GM18505 (cell line): ENCODE data around the gene RMND5A.

Experiments
- ATAC-seq: cut with Tn5 transposase; IDR thresholded peaks from one replicate; pipeline ENCODE4 v1.9.1; 2021; ENCODE audit not compliant: unreplicated experiment
- POLR2A ChIP-seq: IDR thresholded peaks from 4 replicates; pipeline ENCODE4 v1.6.1; 2011; ENCODE audit warnings: borderline replicate concordance; ENCODE audit not compliant: insufficient read depth, insufficient read length; ENCODE audit errors: extremely low read depth

The RMND5A gene, protein sequence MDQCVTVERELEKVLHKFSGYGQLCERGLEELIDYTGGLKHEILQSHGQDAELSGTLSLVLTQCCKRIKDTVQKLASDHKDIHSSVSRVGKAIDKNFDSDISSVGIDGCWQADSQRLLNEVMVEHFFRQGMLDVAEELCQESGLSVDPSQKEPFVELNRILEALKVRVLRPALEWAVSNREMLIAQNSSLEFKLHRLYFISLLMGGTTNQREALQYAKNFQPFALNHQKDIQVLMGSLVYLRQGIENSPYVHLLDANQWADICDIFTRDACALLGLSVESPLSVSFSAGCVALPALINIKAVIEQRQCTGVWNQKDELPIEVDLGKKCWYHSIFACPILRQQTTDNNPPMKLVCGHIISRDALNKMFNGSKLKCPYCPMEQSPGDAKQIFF

DNA sequence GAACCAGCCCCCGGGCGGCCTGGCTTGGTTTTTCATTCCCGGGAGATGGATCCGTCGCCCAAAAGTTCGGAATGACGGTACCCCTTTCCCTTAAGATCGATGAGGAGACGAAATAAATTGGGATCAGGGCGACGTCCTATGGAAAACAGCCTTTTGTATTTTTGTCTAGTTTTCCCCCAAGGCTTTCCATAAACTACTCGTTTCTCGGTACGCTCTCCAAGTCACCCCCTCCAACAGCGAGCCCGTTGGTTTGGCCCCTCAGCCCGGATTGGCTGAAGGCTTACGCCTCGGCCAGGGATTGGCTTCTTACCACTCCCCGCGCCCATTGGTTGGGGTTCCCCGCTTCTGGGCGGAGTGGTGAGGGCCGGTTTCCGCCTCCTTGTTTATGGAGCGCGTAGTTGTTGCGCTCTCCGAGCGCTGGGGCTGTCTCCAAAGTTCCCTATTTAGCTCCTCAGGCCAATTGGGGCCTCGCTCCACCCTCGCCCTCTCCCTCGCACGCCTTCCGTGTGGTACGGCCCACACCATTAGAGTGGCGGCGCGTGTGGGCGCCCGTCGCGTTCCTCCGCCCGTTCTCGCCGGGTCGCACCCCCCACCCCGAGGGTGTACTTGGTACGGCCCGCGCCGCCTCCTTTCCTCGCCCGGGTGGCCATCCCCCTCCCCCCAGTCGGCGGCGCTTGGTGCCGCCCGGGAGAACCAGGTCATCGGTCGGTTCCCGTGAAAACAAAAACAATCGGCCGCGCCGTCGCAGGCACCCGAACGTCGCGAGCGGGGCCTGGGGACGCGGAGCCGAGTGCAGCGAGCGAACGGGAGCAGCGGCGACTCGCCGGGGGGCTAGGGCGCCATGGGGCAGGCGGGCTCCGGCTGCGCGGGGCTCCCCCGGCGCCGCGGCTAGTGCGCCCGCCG lies at the start of gene RMND5A:
TSS of gene RMND5A (plus strand) at position 655 of the 903 bp plus-strand sequence. CDS start 377 bp downstream, outside the sequence.
- peak; percentile 55 for TF ChIP-seq POLR2A
- ATAC-seq = peak; percentile 85

DNA sequence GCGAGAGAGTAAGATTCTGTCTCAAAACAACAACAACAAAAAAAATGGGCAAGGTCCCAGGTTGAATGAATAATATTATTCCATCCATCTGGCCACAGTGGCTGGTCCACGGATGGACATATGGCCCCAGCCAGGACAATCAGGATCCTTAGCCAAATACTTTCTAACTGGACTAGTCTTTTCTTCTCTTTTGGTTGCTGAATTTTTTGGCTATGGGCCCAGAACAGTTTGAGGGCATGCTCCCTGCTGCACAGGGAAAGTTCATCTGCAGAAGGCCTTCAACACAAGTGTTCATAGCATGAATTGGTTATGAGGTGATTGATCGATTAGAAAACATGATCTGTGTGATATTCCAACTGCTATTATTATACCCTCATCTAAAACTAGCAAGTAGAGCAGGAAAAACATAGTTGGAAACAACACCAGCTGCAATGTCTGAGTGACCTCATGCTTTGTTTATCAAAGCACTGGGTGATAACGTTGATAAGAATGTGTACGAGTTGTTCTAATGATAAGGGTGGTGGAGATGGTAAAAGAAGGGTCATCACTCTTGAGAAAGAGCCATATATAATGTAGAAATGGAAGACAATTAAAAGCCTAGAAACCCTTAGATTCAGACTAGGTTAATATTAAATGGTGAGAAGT lies 48.6 kb upstream of the RMND5A start:
- no peak for ATAC-seq
- no peak for TF ChIP-seq POLR2A

DNA sequence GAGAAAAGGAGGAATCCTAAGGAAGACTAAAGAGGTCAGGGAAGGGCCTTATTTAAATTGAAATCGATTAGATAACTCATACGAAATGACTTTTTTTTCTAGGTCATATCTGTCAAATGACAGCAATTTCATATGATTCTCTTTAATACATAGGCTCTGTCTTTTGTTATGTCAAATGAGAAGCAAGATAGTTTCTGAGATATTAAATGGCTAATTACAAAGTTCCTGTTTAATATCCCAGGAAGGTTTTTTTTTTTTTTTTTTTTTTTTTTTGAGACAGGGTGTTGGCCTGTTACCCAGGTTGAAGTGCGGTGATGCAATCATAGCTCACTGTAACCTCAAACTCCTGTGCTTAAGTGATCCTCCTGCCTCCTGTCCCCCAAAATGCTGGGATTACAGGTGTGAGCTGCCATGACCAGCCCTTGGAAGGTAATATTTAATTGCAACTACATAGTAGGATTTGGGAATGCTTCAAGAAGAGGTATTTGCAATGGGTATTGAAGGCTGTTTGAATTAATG lies 48.0 kb upstream of the RMND5A start:
- ATAC-seq = no peak
- no peak for TF ChIP-seq POLR2A

DNA sequence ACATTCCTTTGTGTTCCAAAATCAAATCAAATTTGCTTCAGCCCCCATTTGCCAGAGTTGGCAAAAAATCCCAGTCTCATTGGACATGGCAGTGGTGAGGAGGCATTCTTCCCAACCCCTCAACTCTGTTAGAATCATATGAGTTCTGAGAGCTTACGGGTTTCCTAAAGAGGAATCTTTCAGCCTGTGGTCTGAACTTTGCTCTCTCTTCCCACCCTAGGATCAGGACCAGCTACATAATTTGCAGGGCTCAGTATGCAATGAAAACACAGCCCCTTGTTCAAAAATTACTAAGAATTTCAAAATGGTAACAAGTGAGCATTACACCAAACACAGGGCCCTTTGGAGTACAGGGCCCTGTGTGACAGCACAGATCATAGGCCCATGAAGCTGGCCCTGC lies 47.1 kb upstream of the RMND5A start:
- no peak for ATAC-seq
- no peak for TF ChIP-seq POLR2A

DNA sequence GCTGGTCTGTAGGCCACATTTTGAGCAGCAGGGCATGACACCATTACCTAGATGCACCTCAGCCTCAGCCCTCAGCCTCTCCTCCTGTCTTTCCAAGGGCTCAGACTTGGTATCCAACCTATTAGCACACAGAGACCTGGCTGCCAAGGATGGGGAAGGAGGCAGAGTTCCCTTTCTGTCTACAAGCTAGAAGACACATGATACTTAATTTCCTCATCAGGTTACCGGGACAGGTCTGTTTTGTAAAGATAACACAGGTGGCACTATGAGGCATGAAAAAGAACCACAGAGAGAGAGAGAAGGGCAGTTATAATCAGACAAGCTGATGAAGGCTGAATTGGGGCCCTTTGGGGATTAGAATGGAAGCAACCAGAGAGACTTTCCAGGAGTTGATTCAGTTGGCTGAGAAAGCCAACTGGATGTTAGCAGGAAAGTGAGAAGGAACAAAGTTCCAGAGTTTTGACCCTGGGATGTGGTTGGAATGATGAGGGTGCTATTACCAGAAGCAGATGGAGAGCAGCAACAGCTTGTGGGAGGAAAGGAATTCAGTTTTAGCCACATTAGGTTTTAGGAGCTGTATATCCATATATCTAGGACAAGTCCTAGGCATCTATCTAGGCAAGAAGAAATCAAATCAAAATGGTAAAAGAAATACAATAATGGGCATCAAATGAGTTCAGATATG lies 46.0 kb upstream of the RMND5A start:
- TF ChIP-seq POLR2A = no peak
- ATAC-seq = no peak

DNA sequence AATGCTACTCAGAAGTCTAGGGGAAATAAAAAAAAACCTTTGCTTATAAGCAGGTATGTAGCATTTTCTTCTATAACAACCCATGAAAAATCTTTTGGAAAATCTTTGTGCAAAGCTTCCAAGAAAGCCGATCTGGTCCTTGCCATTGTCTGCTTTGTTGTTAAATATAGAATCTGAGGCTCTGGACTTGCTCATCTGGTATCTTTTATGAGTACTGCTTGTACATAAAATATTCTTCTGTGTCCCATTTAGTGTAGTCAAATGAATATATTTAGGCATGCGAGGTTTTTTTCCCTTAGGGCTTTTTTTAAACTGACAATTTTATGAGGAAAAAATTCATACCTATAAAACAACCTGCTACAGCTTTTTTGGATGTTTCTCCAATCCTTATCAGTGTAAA lies 45.0 kb upstream of the RMND5A start:
- no peak for TF ChIP-seq POLR2A
- no peak for ATAC-seq

DNA sequence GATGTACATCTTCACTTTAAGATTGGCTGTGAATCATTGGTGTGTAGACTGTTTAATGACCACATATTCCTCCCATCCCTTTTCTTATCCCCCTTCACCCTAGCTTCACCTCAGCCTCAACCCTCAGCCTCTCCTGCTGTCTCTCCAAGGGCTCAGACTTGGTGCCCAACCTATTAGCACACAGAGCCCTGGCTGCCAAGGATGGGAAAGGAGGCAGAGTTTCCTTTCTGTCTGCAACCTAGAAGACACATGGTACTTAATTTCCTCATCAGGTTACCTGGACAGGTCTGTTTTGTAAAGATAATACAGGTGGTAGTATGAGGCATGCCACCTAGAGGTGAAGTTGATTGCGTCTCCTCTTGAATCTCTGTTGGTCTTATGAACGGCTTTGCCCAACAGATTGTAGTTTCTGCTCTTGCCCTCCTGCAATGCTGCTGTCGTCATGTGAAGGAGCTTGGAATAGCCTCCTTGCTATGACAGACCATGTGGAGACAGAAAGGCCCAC lies 44.5 kb upstream of the RMND5A start:
- TF ChIP-seq POLR2A = no peak
- no peak for ATAC-seq

DNA sequence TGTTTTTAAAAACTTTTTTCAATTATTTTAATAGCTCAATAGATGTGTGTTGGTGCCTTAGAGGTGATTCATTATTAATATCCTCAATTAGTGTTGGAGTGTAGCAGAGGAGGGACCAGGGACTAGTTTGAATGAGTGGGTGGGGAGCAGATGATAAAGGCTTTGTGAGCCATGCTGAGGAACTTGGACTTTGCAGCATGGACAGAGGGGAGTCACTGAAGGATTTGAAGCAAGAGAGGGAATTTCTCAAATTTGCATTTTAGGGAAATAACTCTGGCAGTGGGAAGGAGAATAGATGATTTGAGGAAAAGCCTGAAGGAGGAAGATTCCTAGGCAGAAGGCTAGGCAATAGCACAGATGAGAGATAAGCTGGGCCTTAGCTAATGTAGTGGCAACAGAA lies 42.3 kb upstream of the RMND5A start:
- ATAC-seq = no peak
- TF ChIP-seq POLR2A = no peak

DNA sequence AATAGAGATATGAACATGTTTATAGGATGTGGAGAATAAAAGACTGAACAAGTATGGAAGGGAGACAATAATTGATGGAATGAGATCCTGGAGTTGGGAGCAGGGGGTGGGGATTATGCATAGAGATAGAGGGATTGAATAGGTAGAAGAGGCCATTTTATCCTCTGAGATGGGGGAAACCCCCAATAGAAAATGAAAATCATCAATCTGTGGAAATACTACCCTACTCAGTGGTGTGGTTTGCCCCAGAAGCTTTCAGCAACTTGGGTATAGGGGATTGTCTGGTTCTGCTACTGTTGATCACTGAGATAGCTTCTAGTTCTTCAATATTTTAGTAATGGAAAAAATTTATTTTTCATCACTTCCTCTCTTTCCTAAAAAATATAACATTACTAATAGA lies 41.1 kb upstream of the RMND5A start:
- no peak for ATAC-seq
- TF ChIP-seq POLR2A = no peak

DNA sequence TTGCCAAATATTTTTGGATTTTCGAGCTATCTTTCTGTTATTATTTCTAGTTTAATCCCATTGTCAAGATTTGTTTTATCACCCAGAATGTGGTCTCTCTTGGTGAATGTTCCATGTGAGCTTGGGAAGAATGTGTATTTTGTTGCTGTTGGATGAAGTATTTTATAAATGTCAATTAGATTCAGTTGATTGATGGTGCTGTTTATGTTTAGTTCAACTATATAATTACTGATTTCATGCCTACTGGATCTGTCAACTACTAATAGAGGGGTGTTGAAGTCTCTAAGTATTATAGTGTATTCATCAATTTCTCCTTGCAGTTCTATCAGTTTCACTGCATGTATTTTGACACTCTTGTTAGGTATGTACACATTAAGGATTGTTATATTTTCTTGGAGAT lies 34.7 kb upstream of the RMND5A start:
- ATAC-seq = no peak
- TF ChIP-seq POLR2A = no peak

DNA sequence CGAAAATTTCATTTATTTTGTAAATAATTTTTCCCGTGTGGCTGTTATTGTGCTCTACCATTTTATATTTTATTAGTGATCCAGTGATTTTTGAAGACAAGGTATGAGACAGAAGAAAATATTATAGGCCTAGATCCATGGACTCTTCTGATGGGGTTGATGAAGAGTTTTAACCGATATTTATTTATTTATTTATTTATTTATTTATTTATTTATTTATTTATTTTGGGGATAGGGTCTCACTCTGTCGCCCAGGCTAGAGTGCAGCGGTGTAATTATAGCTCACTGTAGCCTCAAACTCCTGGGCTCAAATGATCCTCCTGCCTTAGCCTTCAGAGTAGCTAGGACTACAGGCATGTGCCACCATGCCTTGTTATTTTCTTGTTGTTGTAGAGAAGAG lies 33.6 kb upstream of the RMND5A start:
- TF ChIP-seq POLR2A = no peak
- ATAC-seq = no peak

DNA sequence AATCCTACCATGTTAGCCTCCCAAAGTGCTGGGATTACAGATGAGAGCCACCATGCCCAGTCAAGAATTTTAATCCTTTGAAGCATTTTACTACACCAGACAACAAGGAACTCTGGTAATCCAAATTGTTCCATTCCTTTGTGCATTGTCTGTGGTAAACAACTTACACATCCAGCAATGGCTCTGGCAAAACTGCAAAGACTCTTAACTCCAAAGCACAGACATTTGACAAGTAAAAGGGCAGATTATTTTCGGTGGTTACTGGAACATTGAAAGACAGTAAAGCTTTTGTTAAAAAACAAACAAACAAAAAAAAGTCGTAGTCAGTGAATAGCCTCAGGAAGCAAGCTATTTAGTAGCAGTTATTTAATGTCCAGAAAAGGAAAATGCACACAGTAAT lies 33.2 kb upstream of the RMND5A start:
- ATAC-seq = no peak
- no peak for TF ChIP-seq POLR2A
